ENCODE data around the gene DPY19L3.
"Not testable (repeated sequence)": the region's sequence is repeated elsewhere in the genome, so short reads cannot be mapped to it uniquely, and the experiment has no call there.

DPY19L3 gene, protein sequence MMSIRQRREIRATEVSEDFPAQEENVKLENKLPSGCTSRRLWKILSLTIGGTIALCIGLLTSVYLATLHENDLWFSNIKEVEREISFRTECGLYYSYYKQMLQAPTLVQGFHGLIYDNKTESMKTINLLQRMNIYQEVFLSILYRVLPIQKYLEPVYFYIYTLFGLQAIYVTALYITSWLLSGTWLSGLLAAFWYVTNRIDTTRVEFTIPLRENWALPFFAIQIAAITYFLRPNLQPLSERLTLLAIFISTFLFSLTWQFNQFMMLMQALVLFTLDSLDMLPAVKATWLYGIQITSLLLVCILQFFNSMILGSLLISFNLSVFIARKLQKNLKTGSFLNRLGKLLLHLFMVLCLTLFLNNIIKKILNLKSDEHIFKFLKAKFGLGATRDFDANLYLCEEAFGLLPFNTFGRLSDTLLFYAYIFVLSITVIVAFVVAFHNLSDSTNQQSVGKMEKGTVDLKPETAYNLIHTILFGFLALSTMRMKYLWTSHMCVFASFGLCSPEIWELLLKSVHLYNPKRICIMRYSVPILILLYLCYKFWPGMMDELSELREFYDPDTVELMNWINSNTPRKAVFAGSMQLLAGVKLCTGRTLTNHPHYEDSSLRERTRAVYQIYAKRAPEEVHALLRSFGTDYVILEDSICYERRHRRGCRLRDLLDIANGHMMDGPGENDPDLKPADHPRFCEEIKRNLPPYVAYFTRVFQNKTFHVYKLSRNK

GRCh38 chr19:32405431-32406160 lies at the start of gene DPY19L3:
DPY19L3 (plus strand) TSS chr19:32405770; CDS start chr19:32408254, 2,484 bp downstream.
- peak; percentile 90 for DNase-seq

DNA sequence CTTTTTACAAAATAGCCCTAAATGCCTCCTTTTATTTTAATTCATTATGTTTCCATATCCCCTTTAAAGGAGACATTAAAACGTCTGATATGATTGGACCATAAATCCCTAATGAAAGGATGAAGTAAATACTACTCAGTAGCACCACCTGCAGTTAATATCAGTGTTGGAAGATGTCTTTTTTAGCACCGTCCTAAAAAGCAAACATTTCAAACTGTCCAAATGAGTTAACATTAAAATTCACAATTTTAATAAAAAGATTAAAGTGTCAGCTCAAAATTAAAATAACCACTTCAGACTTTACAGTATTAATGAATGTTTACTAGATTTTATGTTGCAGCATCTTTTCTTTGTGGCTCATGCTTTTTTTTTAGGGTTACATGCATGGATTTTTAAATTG lies 47.9 kb upstream of the DPY19L3 start:
- no peak for DNase-seq

GRCh38 chr19:32358321-32358720 lies 47.2 kb upstream of the DPY19L3 start:
- DNase-seq = no peak

GRCh38 chr19:32359581-32359980 lies 46.0 kb upstream of the DPY19L3 start:
- no peak for DNase-seq

- DNase-seq = no peak
Measured at GRCh38 chr19:32361574-32362317, 43.8 kb upstream of the DPY19L3 start.

DNA sequence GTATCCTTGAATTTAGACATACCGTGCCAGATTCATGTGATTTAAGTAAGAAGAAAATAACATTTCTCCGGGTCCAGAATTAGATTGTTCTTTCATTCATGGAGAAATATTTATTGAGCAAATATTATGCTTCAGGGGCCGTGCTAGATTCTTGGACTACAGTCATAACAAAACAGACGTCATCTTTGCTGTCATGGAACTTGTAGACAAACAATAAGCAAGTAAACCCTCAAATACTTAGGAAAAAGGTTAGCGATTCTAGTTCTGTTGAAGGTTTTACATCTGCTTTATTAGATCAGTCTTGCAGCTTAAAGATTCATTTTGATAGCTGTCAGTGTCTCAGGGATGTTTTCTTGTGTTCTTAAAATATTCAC lies 43.3 kb upstream of the DPY19L3 start:
- no peak for DNase-seq

DNA sequence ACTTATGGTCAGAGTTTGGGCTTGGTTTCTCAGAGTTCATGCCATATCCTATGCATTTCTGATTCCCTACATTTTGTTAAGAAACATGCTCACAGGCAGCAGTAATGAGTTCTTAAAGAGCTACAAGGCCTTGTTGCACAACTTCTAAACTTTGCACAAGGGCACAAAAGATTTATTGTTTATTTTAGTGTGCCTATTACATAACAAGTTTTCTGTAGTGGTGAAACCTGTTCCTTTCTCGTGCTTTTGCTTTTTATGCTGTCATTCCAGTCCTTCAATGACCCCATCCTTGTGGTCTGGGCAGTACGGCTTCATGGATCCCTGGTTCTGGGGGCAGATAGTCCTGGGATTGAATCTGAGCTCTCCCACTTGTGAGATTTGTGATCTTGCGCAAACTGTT lies 42.4 kb upstream of the DPY19L3 start:
- DNase-seq = no peak

GRCh38 chr19:32363632-32364031 lies 41.9 kb upstream of the DPY19L3 start:
- no peak for DNase-seq

DNA sequence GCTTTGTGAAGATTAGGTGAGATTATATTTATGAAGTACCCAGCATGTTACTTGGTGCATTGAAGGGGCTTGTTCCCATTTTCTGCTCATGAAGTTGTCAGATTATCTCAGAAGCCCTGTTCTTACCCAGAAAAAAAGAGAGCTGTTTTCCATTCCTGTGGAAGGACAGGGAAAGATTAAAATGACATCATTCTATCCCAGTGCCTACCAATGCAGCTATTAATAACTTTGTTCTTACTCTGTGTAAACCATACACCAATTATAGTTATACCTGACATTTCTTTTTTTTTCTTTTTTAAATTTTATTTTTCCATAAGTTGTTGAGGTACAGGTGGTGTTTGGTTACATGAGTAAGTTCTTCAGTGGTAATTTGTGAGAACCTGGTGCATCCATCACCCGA lies 41.5 kb upstream of the DPY19L3 start:
- DNase-seq = no peak

GRCh38 chr19:32367063-32367462 lies 38.5 kb upstream of the DPY19L3 start:
- DNase-seq = no peak

DNA sequence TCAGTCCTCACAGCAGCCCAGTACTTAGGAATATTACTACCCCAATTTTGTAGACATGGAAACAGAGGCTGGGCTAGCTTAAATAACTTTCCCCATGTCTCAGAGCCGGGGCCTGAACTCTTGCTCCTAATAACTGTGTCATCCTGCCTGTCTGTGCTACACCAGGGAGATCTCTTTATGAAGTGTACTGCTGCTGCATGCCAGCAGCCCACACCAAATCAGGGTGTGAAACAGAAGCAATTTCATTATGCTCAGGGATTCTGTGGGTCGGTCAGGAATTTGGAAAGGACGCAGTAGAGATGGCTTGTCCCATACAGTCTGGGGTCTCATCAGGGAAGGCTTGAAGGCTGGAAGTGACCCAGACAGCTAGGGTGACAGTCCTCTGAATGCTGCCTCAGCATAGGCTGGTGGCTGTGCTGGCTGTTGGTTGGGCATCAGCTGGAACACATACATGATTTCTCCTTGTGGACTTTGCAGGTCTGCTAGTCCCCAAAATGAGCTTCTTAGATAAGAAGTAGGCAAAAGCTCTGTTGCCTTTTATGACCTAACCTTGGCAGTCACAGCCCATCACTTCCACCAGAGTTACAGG lies 37.5 kb upstream of the DPY19L3 start:
- no peak for DNase-seq

DNA sequence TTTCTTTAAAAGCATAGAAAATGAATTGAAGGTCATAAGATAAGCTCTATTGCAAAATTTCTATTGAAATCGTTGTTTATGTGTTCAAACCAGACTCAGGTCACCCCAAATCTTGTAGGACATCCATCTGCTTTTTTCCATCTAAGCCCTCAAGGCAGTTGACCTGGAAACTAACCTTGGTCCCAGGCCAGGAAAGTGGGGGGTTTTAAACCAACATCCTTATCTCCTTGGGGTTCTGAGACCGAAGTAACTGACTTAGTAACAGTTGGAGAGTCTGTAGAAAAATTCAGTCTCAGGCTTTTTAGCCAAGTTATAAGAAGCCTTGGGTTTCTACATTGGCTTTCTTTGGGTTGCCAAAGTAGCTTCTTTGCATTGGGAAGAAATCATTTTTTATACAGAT lies 36.8 kb upstream of the DPY19L3 start:
- DNase-seq = no peak

DNA sequence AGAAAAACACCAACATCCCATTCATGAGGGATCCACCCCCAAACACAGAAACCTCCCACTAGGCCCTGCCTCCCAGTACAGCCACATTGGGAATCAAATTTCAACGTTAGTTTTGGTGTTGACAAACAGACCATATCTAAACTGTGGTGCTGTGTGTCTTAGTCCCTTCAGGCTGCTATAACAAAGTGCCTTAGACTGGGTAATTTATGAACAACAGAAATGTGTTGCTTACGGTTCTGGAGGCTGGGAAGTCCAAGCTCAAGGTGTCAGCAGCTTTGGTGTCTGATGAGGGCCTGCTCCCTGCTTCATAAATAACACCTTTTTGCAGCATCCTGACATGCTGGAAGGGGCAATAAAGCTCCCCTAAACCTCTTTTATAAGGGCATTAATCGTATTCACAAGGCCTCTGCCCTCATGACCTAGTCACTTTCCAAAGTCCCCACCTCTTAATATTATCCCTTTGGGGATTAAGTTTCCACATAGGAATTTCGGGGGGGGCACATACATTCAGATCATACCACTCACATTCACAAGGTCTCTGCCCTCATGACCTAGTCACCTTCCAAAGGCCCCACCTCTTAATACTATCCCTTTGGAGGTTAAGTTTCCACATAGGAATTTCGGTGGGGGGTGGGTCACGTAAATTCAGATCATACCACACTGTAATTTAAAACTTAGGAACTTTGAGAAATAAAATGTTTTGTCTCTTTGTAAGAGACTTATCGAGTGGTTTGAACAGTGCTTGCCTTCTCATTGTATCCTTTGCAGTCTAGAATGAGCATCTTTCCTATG lies 32.6 kb upstream of the DPY19L3 start:
- no peak for DNase-seq

DNA sequence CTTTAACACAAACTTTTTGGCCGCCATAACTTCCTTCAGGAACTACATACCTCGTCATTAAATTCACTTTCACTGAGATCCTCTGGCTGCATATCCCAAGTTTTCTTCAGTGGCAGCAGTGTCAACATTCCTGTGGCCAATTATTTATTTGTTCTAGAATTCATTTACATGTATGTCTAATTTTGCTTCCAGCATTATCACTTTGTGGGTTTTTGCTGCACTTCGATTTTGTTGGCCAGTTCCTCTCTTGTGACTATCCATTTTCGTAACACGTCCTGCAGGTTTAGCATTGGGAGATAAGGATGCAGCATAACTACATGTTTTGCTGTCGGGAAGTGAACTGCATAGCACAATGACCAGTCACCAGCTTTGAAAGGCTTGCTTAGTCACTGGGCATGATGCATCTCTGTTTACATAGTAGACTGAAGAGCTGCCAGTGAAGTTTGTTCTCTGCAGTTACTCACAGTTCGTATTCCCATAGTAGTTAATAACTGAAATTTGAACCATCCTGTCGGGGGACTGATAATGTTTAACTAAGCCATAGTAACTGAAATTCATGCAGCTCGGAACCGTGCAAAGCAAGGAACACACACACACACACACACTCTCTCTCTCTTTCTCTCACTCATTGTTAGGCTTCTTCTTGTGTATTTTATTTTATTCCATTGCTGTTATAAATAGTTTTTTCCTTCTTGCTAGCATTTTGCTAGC lies 31.8 kb upstream of the DPY19L3 start:
- no peak for DNase-seq

GRCh38 chr19:32374362-32374761 lies 31.2 kb upstream of the DPY19L3 start:
- DNase-seq = not testable (repeated sequence)

DNA sequence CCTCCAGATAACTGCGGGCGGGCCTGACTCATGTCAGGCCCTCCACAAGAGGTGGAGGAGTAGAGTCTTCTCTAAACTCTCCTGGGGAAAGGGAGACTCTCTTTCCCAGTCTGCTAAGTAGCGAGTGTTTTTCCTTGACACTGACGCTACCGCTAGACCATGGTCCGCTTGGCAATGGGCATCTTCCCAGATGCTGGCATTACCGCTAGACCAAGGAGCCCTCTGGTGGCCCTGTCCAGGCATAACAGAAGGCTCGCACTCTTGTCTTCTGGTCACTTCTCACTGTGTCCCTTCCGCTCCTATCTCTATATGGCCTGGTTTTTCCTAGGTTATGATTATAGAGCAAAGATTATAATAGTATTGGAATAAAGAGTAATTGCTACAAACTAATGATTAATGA lies 28.5 kb upstream of the DPY19L3 start:
- DNase-seq = not testable (repeated sequence)

DNA sequence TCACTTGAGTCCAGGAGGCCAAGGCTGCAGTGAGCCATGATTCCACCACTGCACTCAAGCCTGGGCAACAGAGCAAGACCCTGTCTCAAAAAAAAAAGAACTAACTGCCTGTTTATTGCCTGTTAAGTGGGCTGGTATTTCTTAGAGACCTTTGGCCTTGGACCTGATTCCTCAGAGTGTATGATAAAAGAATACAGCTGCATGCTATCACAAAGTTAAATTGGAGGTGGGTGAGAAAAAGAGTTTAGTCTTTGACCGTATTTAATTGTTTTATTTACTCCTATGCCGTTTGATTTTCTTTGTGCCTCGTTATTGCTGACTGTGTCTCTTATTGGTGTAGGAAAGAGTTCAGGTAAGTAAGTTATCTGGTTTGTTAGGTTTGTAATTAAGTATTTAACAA lies 25.3 kb upstream of the DPY19L3 start:
- DNase-seq = no peak

GRCh38 chr19:32387701-32388392 lies 17.7 kb upstream of the DPY19L3 start:
- DNase-seq = peak; percentile 11

DNA sequence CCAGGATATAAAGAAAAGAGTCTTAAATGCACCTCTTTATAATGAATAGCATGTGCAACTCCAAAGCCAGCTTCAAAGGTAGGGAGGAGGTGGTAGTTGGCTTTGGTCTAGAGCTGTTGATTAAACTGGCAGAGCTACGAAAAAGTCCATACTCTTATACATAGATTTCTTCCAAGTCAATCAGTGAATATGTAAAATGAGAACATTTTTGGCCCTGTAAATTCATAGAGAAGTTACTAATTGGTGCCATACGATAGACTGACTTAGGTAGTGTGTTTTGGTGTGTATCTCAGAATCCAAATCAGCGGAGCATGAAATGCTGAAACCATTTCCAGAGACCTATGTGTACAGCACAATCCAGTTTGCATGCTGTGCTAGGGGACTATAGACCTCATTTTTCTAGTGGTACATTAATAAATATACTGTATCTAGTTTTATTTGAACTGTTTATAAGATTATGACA lies 17.1 kb upstream of the DPY19L3 start:
- no peak for DNase-seq

DNA sequence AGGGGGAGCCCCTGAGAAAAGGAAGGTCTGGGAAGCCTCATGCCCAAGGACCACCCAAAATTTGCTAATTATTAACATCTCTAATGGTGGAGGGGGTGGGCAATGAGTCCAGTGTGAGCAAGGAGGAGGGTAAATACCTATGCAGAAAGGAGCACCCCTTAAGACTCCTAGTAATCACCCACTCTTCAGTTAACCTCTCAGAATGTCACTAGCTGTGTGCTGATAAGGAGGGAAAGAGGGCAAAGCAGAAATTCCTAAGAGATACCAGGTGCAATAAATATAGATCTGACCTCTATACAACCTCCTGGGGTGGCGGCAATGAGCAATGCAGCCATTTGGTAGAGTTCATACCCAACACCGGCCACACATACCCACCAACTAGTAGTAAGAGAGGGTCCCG lies 12.7 kb upstream of the DPY19L3 start:
- no peak for DNase-seq

Measured in NCI-H1105 treated with DMSO at 0.1 percent for 48 hours (cell line).